ENCODE results near the gene TMEM167B.
"Not testable (repeated sequence)": the region's sequence is repeated elsewhere in the genome, so short reads cannot be mapped to it uniquely, and the experiment has no call there.

The TMEM167B gene

DNA sequence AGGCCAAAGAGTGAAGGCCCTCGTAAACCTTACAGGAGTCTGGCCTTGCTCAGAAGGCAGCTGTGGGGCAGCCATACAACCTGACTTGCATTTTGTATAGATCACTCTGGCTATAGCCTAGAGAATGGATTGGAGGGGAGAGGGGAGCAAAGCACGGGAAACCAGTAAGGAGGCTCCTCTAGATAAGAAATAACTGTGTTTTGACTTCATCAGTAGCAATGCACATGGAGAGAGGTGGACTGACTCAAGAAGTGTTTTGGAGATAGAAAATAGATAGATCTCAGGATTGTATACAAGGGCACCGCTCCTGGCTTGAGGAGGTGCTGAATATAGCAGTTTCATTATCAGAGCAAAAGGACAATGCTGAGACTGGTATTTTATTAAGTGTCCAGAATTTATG lies 49.8 kb downstream of the TMEM167B start:
- Histone ChIP-seq H3K4me3 (ENCODE audit: low read length) (no peak overlapping the region), H3F3A (ENCODE audit: control insufficient read depth, insufficient read depth) (no peaks in the 10 kb centered on the region), H3K4me1 (ENCODE audit: control insufficient read depth, low read length) (0 out of 2 replicates have a peak, but pooled peaks cover 4% of the 10 kb centered on the region), H3K79me2 (ENCODE audit: control insufficient read depth, low read length) (no peaks in the 10 kb centered on the region), H3K36me3 (ENCODE audit: control insufficient read depth, low read length) (no peaks in the 10 kb centered on the region), H3K27ac (ENCODE audit: low read depth, low read length) (no peak overlapping the region), H3K27me3 (ENCODE audit: control insufficient read depth, low read length) (no peaks in the 10 kb centered on the region), H3K4me2 (ENCODE audit: low read length) (no peak overlapping the region), H3K9me3 (ENCODE audit: control insufficient read depth, insufficient read depth, low read length) (no peaks in the 10 kb centered on the region), H3K9me2 (replicated peaks; ENCODE audit: control insufficient read depth, low read length) (no peaks in the 10 kb centered on the region), H4K20me1 (ENCODE audit: control insufficient read depth, insufficient read depth, low read depth, low read length) (no peaks in the 10 kb centered on the region)
- no peak for TF ChIP-seq EZH2phosphoT487 (IDR thresholded peaks at IDR 0.05; ENCODE audit: borderline replicate concordance, low read length)
- TF ChIP-seq, protein P1, sequence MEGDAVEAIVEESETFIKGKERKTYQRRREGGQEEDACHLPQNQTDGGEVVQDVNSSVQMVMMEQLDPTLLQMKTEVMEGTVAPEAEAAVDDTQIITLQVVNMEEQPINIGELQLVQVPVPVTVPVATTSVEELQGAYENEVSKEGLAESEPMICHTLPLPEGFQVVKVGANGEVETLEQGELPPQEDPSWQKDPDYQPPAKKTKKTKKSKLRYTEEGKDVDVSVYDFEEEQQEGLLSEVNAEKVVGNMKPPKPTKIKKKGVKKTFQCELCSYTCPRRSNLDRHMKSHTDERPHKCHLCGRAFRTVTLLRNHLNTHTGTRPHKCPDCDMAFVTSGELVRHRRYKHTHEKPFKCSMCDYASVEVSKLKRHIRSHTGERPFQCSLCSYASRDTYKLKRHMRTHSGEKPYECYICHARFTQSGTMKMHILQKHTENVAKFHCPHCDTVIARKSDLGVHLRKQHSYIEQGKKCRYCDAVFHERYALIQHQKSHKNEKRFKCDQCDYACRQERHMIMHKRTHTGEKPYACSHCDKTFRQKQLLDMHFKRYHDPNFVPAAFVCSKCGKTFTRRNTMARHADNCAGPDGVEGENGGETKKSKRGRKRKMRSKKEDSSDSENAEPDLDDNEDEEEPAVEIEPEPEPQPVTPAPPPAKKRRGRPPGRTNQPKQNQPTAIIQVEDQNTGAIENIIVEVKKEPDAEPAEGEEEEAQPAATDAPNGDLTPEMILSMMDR (IDR thresholded peaks at IDR 0.05; ENCODE audit: low read depth, low read length, poor library complexity, severe bottlenecking): no peak

DNA sequence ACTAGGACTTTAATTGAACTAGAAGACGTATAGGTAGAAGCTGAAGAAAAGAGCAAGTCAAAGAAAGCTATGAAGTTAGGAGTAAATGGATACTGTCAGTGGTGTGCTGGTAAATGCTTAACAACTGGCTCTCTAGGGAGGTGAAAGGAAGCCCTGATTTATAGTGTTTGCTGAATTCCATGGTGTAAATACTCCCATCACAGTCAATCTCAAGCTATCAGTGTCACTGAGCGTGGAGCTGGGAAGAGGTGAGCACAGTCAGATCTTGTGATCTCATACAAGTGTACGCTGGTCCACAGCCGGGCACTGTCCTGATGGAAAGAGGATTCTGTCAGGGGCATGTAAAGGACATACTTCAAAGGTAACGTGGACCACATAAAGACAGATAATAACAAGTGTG lies 51.7 kb downstream of the TMEM167B start:
- Histone ChIP-seq H3K27ac (ENCODE audit: low read depth, low read length) (no peak overlapping the region), H4K20me1 (ENCODE audit: control insufficient read depth, insufficient read depth, low read depth, low read length) (no peaks in the 10 kb centered on the region), H3K27me3 (ENCODE audit: control insufficient read depth, low read length) (no peaks in the 10 kb centered on the region), H3K4me3 (ENCODE audit: low read length) (no peak overlapping the region), H3K36me3 (ENCODE audit: control insufficient read depth, low read length) (no peaks in the 10 kb centered on the region), H3F3A (ENCODE audit: control insufficient read depth, insufficient read depth) (no peaks in the 10 kb centered on the region), H3K4me1 (ENCODE audit: control insufficient read depth, low read length) (0 out of 2 replicates have a peak, but pooled peaks cover 4% of the 10 kb centered on the region), H3K9me3 (ENCODE audit: control insufficient read depth, insufficient read depth, low read length) (no peaks in the 10 kb centered on the region), H3K4me2 (ENCODE audit: low read length) (no peak overlapping the region), H3K9me2 (replicated peaks; ENCODE audit: control insufficient read depth, low read length) (no peaks in the 10 kb centered on the region), H3K79me2 (ENCODE audit: control insufficient read depth, low read length) (no peaks in the 10 kb centered on the region)
- TF ChIP-seq, protein P1 (IDR thresholded peaks at IDR 0.05; ENCODE audit: low read depth, low read length, poor library complexity, severe bottlenecking): no peak
- TF ChIP-seq EZH2phosphoT487 (IDR thresholded peaks at IDR 0.05; ENCODE audit: borderline replicate concordance, low read length): no peak

DNA sequence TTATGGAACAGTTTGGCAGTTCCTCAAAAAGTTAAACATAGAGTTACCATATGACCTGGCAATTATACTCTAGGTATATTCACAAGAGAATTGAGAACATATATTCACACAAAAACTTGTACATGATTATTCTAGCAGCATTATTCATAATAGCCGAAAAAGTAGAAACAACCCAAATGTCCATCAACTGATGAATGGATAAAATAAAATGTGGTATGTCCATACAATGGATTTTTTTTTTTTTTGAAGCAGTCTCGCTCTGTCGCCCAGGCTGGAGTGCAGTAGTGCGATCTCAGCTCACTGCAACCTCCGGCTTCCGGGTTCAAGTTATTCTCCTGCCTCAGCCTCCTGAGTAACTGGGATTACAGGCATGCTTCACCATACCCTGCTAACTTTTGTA lies 52.2 kb downstream of the TMEM167B start:
- H3K79me2 ChIP-seq (ENCODE audit: control insufficient read depth, low read length); H3K9me3 ChIP-seq (ENCODE audit: control insufficient read depth, insufficient read depth, low read length); H3K4me2 ChIP-seq (ENCODE audit: low read length); H3K9me2 ChIP-seq (replicated peaks; ENCODE audit: control insufficient read depth, low read length); H3K27me3 ChIP-seq (ENCODE audit: control insufficient read depth, low read length); H3K4me1 ChIP-seq (ENCODE audit: control insufficient read depth, low read length); H3K4me3 ChIP-seq (ENCODE audit: low read length); H3K27ac ChIP-seq (ENCODE audit: low read depth, low read length); H3F3A ChIP-seq (ENCODE audit: control insufficient read depth, insufficient read depth); H4K20me1 ChIP-seq (ENCODE audit: control insufficient read depth, insufficient read depth, low read depth, low read length); H3K36me3 ChIP-seq (ENCODE audit: control insufficient read depth, low read length): not testable (repeated sequence)

All from DOHH2 (cell line).